AG08396 (cell line): ENCODE data around the gene PDCD6IP.
"Not testable (repeated sequence)": the region's sequence is repeated elsewhere in the genome, so short reads cannot be mapped to it uniquely, and the experiment has no call there.

ENCODE experiments used
- DNase-seq: peaks from one replicate; pipeline ENCODE4 v3.0.0; 2012; ENCODE audit warnings: low spot score, mixed read lengths

Gene PDCD6IP

GRCh38 chr3:33855884-33856546 lies 57.6 kb downstream of the PDCD6IP start:
- DNase-seq: no peak

- DNase-seq: not testable (repeated sequence)
These were observed 59.3 kb downstream of the PDCD6IP start for GRCh38 chr3:33857701-33858100.

GRCh38 chr3:33858131-33858530 lies 59.7 kb downstream of the PDCD6IP start:
- DNase-seq: no peak

GRCh38 chr3:33860373-33861050 lies 62.1 kb downstream of the PDCD6IP start:
- DNase-seq: no peak

- DNase-seq: no peak
These were observed 66.7 kb downstream of the PDCD6IP start for GRCh38 chr3:33865133-33865532.

- no peak for DNase-seq
These were observed 69.9 kb downstream of the PDCD6IP start for GRCh38 chr3:33868309-33868708.

GRCh38 chr3:33869977-33870376 lies 71.5 kb downstream of the PDCD6IP start:
- DNase-seq: no peak

GRCh38 chr3:33874815-33875214 lies 76.4 kb downstream of the PDCD6IP start:
- no peak for DNase-seq

GRCh38 chr3:33875680-33876079 lies 77.2 kb downstream of the PDCD6IP start:
- no peak for DNase-seq

- no peak for DNase-seq
These were observed 78.8 kb downstream of the PDCD6IP start for GRCh38 chr3:33877187-33877586.

GRCh38 chr3:33879540-33879939 lies 81.1 kb downstream of the PDCD6IP start:
- DNase-seq: no peak

- no peak for DNase-seq
These were observed 83.0 kb downstream of the PDCD6IP start for GRCh38 chr3:33881156-33882064.

GRCh38 chr3:33882296-33882695 lies 83.9 kb downstream of the PDCD6IP start:
- no peak for DNase-seq

GRCh38 chr3:33883538-33883950 lies 85.1 kb downstream of the PDCD6IP start:
- DNase-seq: no peak

- DNase-seq: no peak
These were observed 85.6 kb downstream of the PDCD6IP start for GRCh38 chr3:33883951-33884561.

- DNase-seq: no peak
These were observed 86.3 kb downstream of the PDCD6IP start for GRCh38 chr3:33884701-33885100.

GRCh38 chr3:33885496-33885895 lies 87.1 kb downstream of the PDCD6IP start:
- no peak for DNase-seq

- no peak for DNase-seq
These were observed 87.6 kb downstream of the PDCD6IP start for GRCh38 chr3:33886015-33886414.

- DNase-seq: no peak
These were observed 89.0 kb downstream of the PDCD6IP start for GRCh38 chr3:33887478-33887877.

- DNase-seq: no peak
These were observed 91.1 kb downstream of the PDCD6IP start for GRCh38 chr3:33889394-33890039.

- DNase-seq: no peak
These were observed 94.2 kb downstream of the PDCD6IP start for GRCh38 chr3:33892655-33893054.

GRCh38 chr3:33895658-33896057 lies 97.2 kb downstream of the PDCD6IP start:
- DNase-seq: no peak
